ENCODE data around the gene C1orf174.

DNA sequence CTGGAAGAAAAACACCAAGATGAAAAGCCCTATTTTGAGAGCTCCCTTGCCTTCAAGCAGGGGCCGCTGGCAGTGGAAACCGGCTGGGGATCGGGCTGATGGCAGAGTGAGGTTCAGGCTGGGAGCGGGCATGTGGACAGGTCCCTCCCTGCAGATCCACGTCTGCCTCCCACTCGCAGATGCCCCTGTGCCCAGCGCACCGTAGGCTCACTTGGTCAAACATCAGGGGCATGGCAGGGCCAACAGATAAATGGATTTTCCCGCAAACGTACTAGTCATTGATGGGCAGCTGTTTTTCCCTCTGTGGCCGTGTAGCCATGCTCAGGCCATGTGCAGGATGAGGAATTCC lies 6.6 kb upstream of the C1orf174 start:
- TF ChIP-seq, protein P1, sequence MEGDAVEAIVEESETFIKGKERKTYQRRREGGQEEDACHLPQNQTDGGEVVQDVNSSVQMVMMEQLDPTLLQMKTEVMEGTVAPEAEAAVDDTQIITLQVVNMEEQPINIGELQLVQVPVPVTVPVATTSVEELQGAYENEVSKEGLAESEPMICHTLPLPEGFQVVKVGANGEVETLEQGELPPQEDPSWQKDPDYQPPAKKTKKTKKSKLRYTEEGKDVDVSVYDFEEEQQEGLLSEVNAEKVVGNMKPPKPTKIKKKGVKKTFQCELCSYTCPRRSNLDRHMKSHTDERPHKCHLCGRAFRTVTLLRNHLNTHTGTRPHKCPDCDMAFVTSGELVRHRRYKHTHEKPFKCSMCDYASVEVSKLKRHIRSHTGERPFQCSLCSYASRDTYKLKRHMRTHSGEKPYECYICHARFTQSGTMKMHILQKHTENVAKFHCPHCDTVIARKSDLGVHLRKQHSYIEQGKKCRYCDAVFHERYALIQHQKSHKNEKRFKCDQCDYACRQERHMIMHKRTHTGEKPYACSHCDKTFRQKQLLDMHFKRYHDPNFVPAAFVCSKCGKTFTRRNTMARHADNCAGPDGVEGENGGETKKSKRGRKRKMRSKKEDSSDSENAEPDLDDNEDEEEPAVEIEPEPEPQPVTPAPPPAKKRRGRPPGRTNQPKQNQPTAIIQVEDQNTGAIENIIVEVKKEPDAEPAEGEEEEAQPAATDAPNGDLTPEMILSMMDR (IDR thresholded peaks at IDR 0.05), result no peak
- no peak for TF ChIP-seq POLR2A (IDR thresholded peaks at IDR 0.05)
